ENCODE measurements around the gene SNAP29.

DNA sequence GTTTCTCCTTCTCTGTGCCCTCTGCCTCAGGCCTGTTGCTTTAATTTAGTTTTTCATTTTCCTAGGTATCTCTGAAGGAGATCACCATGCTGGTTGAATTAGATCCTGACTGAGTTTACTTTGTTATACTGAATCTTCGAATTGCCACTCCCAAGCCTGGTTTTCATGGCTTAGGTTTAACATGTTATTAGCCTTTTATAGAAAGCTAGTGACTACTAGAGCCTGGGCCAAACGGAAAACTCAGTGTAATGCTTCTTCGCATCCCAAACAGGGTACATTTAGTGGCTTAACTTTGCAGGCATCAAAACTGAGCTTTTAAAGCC lies 62.0 kb downstream of the SNAP29 start:
- no peak for TF ChIP-seq POLR2A (IDR thresholded peaks at IDR 0.05)
- TF ChIP-seq, protein P1, sequence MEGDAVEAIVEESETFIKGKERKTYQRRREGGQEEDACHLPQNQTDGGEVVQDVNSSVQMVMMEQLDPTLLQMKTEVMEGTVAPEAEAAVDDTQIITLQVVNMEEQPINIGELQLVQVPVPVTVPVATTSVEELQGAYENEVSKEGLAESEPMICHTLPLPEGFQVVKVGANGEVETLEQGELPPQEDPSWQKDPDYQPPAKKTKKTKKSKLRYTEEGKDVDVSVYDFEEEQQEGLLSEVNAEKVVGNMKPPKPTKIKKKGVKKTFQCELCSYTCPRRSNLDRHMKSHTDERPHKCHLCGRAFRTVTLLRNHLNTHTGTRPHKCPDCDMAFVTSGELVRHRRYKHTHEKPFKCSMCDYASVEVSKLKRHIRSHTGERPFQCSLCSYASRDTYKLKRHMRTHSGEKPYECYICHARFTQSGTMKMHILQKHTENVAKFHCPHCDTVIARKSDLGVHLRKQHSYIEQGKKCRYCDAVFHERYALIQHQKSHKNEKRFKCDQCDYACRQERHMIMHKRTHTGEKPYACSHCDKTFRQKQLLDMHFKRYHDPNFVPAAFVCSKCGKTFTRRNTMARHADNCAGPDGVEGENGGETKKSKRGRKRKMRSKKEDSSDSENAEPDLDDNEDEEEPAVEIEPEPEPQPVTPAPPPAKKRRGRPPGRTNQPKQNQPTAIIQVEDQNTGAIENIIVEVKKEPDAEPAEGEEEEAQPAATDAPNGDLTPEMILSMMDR (IDR thresholded peaks at IDR 0.05): no peak
